HFF-Myc (cell line): ENCODE measurements around the gene IFT88.
"Not testable (repeated sequence)": the region's sequence is repeated elsewhere in the genome, so short reads cannot be mapped to it uniquely, and the experiment has no call there.

Experiments
- DNase-seq: peaks from one replicate; pipeline ENCODE4 v3.0.0-alpha.2; 2011; ENCODE audit warnings: low read depth; ENCODE audit errors: extremely low read depth
- H3K4me3 ChIP-seq: replicated peaks from 2 replicates; pipeline ENCODE4 v1.5.1; 2011; ENCODE audit warnings: low read depth, mild to moderate bottlenecking, control low read depth, low read length
- TF ChIP-seq, protein P1 (sequence below): IDR thresholded peaks from 2 replicates; pipeline ENCODE4 v1.5.1; 2012; ENCODE audit warnings: mild to moderate bottlenecking, low read depth, low read length, control low read depth; ENCODE audit errors: missing control alignments

The IFT88 gene

DNA sequence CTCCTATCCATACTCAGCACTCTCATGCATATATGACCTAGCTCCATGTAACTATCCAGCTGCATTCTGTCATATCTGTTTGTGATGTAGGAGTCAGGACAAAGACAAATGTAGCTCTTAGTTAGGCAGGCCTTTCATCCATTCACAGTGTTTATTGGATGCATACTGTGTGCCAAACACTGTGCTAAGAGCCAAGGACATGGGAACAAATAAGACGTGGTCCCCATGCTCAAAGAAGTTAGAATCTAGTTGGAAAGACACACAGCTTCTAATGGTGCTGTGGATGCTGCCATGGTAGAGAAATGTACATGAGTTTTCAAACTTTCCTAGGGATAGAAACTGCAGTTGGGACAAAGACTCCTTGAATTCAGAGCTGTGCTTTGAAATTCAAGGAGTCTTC lies 104.8 kb downstream of the IFT88 start:
- no peak overlapping the region for H3K4me3 ChIP-seq
- TF ChIP-seq, protein P1, sequence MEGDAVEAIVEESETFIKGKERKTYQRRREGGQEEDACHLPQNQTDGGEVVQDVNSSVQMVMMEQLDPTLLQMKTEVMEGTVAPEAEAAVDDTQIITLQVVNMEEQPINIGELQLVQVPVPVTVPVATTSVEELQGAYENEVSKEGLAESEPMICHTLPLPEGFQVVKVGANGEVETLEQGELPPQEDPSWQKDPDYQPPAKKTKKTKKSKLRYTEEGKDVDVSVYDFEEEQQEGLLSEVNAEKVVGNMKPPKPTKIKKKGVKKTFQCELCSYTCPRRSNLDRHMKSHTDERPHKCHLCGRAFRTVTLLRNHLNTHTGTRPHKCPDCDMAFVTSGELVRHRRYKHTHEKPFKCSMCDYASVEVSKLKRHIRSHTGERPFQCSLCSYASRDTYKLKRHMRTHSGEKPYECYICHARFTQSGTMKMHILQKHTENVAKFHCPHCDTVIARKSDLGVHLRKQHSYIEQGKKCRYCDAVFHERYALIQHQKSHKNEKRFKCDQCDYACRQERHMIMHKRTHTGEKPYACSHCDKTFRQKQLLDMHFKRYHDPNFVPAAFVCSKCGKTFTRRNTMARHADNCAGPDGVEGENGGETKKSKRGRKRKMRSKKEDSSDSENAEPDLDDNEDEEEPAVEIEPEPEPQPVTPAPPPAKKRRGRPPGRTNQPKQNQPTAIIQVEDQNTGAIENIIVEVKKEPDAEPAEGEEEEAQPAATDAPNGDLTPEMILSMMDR: no peak
- DNase-seq: no peak

DNA sequence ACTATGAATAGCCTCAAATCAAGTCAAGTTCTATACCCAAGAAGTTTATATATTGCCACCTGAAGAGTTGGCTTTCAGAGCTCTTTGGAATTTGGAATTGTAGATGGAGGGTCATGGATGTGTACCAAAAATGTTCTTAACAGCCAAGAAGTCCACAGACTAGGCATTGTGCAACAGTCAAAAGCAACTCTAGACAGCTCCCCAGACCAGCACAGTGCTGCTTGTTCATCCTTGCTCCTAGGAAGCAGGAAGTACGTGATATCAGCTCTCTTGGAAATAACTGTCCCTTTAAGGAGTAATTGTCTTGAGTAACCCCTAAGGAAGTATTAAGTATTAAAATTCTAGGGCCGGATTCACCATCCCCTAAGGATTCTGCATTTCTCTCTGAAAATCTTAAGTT lies 105.8 kb downstream of the IFT88 start:
- no peak for DNase-seq
- H3K4me3 ChIP-seq: no peak overlapping the region
- TF ChIP-seq, protein P1: no peak

DNA sequence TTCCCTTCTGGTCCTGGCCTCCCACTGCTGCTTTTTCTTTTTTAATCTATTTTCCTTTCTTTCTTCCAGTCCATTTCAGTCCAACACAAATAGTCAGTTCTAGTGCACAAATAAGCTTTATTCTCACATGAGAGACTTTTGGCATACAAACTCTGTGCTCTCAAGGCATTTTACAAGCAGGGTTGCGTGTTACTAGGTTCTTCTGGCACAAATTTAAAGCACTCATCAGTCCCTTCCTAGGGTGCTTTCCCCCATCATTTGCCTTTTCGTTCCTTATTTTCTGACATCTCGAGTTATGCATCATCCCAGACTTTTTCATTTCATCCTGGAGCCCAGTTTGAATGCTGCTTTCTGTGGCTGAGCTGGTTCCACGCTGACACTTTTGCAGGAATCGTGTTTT lies 106.8 kb downstream of the IFT88 start:
- TF ChIP-seq, protein P1: no peak

DNA sequence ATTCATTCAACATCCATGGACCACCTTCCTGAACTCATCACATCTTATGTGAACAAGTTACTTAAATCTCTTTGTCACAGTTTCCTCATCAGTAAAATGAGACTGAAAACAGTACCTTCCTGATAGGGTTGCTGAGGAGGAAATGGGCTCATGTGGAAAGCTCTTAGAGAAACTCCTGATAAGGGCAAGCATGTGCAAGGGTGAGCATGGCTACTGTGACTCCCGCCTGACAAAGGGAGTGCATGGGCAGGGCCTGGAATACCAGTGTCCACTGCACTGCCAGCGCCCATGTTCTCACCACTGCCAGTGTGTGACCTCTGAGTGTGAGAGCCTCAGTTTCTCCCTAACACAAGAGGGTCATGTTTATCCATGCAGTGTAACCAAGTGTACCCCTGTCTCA lies 109.3 kb downstream of the IFT88 start:
- H3K4me3 ChIP-seq: no peak overlapping the region
- TF ChIP-seq, protein P1: no peak
- no peak for DNase-seq

More for the DNA sequence above, 106.8 kb downstream of the IFT88 start:
- no peak overlapping the region for H3K4me3 ChIP-seq
- no peak for DNase-seq

DNA sequence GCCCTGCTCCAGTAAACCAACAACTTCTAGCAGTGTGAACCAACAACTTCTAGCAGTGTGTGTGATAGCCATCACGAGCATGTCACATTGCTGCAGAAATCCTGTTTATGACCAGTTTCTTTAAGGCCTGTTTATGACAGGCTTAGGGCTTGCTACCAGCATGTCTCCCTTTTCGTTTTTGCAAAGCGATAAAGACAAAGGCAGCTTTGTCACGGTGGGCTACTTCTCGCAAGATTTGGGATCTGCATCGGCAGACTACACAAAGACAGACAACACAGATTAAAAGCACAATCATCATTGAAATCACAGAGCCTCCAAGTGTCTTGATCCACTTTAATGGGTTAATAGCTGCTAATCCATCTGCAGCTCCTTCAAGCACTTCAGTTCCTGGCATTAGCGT lies 111.6 kb downstream of the IFT88 start:
- not testable (repeated sequence) for H3K4me3 ChIP-seq, DNase-seq

DNA sequence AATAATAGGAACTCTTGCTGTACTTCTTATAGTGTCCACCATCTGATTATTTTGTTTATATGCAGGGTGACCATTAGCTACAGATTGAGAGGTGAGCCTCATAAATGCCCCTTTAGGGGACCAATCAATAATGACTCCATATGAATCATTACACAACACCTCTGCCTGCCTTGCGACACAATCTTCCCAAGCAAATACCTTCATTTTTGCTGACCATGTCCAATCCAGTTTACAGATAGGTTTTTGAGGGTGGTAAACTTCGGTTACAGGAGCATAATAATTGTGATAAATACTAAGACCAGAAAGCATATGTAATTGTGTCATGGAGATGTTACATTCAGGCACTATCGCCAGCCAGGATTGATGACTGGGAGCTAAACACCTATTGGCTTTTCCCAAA lies 112.9 kb downstream of the IFT88 start:
- DNase-seq: no peak
- TF ChIP-seq, protein P1: no peak
- no peak overlapping the region for H3K4me3 ChIP-seq

DNA sequence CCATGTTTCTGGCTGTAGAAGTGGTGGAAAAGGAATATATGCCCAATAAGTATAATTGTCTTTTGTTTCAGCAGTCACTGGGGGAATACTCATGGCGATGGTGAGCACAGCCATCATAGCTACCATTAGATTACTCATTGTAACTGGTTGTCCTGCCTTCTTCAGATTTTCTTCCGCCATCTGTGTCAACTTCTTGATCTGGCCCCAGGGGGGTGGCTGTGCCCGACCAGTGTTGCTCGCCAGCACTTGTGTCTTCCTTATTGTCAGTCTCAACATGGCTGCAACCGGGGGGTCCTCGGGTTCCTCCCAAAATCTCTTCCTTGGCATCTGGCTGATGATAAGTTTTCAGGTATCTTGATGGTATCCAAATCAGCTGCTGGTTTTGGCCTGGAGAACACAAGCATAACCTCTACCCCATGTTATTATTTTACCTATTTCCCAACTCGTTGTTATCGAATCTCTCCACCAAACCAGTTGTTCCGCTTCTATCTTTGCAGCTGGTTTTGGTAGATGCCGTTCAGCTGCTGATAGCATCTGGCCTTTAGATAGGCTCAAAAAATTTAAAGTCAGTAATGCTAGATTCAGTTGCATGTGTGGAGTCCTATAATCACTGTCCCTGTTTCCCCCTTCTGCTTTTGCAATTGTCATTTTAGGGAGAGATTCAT lies 113.6 kb downstream of the IFT88 start:
- DNase-seq: no peak
- TF ChIP-seq, protein P1: no peak
- no peak overlapping the region for H3K4me3 ChIP-seq

DNA sequence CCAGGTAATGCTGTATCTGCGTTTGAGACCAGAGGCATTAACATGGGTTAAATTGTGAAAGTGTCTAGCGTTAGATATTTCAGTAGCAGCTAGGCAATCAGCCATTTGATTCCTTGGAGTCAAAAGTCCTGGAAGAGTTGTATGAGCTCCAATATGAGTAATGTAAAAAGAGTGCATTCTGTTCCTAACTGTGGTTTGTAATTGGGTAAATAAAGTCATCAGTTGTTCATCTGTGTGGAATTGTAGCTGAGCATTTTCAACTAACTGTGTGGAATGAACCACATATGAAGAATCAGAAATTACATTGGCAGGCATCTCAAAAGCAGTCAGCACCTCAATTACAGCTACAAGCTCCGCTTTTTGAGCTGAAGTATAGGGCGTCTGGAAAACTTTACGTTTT lies 114.5 kb downstream of the IFT88 start:
- not testable (repeated sequence) for H3K4me3 ChIP-seq, DNase-seq
